ENCODE measurements around the gene RABGAP1L.

Gene RABGAP1L

DNA sequence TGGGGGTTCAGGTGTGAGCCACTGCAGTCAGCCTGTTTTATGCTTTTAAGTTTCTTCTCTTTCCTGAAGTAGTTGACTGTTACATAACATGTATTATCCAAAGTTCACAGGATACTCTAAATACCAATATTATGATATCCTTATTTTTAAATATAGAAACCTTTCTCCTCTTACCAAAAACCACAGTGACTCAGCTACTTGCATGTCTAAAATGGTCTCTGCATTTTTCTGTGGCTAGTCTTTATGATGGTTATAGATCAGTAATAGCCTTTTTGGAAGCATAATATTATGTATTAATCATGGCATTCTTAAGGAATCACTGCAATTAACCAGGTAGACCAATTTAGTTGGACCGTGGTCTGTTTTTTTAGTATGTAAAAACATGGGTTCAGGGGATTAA lies 629.7 kb downstream of the RABGAP1L start:
- Histone ChIP-seq H2BK12ac (ENCODE audit: low read length) (no peak overlapping the region), H3K23ac (ENCODE audit: low read length) (no peak overlapping the region), H3K79me2 (ENCODE audit: control insufficient read depth, insufficient read depth, low read length, poor library complexity) (no peaks in the 10 kb centered on the region), H3K9ac (ENCODE audit: low read length) (no peak overlapping the region), H2BK5ac (ENCODE audit: low read depth, low read length, poor library complexity) (no peak overlapping the region), H2AFZ (ENCODE audit: insufficient read depth, low read length, poor library complexity) (no peak overlapping the region), H3K4me3 (ENCODE audit: low read depth, low read length) (no peak overlapping the region), H3K18ac (ENCODE audit: low read length) (no peak overlapping the region), H4K12ac (ENCODE audit: low read depth, low read length) (no peak overlapping the region), H2BK120ac (ENCODE audit: insufficient read depth, low read length, poor library complexity) (no peak overlapping the region), H3K9me3 (ENCODE audit: insufficient read depth, low read depth, low read length) (no peaks in the 10 kb centered on the region), H3K27ac (ENCODE audit: low read depth, low read length) (no peak overlapping the region), H3K4ac (ENCODE audit: low read depth, low read length) (no peak overlapping the region), H2AK5ac (ENCODE audit: low read length) (no peak overlapping the region), H3K4me2 (ENCODE audit: low read length) (no peak overlapping the region), H4K91ac (ENCODE audit: low read depth, low read length) (no peak overlapping the region), H3K27me3 (ENCODE audit: insufficient read depth, low read length) (no peaks in the 10 kb centered on the region), H3K36me3 (ENCODE audit: control insufficient read depth in 1 of 2, insufficient read depth in 2 of 2, low read length in 2 of 2) (no peaks in the 10 kb centered on the region), H3K79me1 (ENCODE audit: low read length) (no peaks in the 10 kb centered on the region), H3K14ac (ENCODE audit: low read length) (no peak overlapping the region), H3K4me1 (ENCODE audit: control insufficient read depth in 1 of 2, insufficient read depth in 2 of 2, low read length in 2 of 2) (no peaks in the 10 kb centered on the region), H4K8ac (ENCODE audit: low read depth, low read length) (no peak overlapping the region)
- no CpG with 5 or more reads among the region's 1 CpG for WGBS (ENCODE audit: extremely low coverage, insufficient coverage, insufficient read length)
- DNase-seq, result no peak

- Histone ChIP-seq H3K9me3 (ENCODE audit: insufficient read depth, low read depth, low read length) (no peaks in the 10 kb centered on the region), H2BK5ac (ENCODE audit: low read depth, low read length, poor library complexity) (no peak overlapping the region), H3K27me3 (ENCODE audit: insufficient read depth, low read length) (no peaks in the 10 kb centered on the region), H3K79me2 (ENCODE audit: control insufficient read depth, insufficient read depth, low read length, poor library complexity) (no peaks in the 10 kb centered on the region), H4K12ac (ENCODE audit: low read depth, low read length) (no peak overlapping the region), H2AK5ac (ENCODE audit: low read length) (no peak overlapping the region), H4K91ac (ENCODE audit: low read depth, low read length) (no peak overlapping the region), H4K8ac (ENCODE audit: low read depth, low read length) (no peak overlapping the region), H3K4me2 (ENCODE audit: low read length) (no peak overlapping the region), H2BK12ac (ENCODE audit: low read length) (no peak overlapping the region), H3K18ac (ENCODE audit: low read length) (no peak overlapping the region), H3K4me1 (ENCODE audit: control insufficient read depth in 1 of 2, insufficient read depth in 2 of 2, low read length in 2 of 2) (no peaks in the 10 kb centered on the region), H2BK120ac (ENCODE audit: insufficient read depth, low read length, poor library complexity) (no peak overlapping the region), H3K9ac (ENCODE audit: low read length) (no peak overlapping the region), H3K23ac (ENCODE audit: low read length) (no peak overlapping the region), H3K27ac (ENCODE audit: low read depth, low read length) (no peak overlapping the region), H3K4ac (ENCODE audit: low read depth, low read length) (no peak overlapping the region), H2AFZ (ENCODE audit: insufficient read depth, low read length, poor library complexity) (no peak overlapping the region), H3K4me3 (ENCODE audit: low read depth, low read length) (no peak overlapping the region), H3K36me3 (ENCODE audit: control insufficient read depth in 1 of 2, insufficient read depth in 2 of 2, low read length in 2 of 2) (no peaks in the 10 kb centered on the region), H3K79me1 (ENCODE audit: low read length) (no peaks in the 10 kb centered on the region), H3K14ac (ENCODE audit: low read length) (no peak overlapping the region)
- no CpG with 5 or more reads among the region's 1 CpG for WGBS (ENCODE audit: extremely low coverage, insufficient coverage, insufficient read length)
- DNase-seq, result no peak
Observed at GRCh38 chr1:174789399-174789798, 630.1 kb downstream of the RABGAP1L start.

DNA sequence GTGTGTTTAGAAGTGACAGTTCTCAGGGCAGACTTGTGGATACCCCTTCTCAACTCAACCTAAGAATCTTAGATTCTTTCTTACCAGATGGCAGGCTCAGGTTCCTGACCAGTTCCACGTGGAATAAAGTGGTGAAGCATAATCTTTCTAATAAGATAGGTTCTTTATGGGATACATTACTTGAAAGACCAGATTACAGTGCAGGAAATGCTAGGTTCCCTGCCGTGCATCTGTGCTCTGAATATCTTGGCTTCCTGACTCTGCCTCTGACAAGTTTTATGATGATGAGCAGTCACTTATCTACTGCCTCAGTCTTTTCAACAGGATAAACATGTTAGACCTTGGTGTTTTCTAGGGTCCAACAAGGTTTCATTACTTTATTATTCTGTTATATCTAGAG lies 632.5 kb downstream of the RABGAP1L start:
- H4K91ac ChIP-seq (ENCODE audit: low read depth, low read length), result no peak overlapping the region
- no peak overlapping the region for H3K4ac ChIP-seq (ENCODE audit: low read depth, low read length)
- H3K27ac ChIP-seq (ENCODE audit: low read depth, low read length), result no peak overlapping the region
- H2AFZ ChIP-seq (ENCODE audit: insufficient read depth, low read length, poor library complexity), result no peak overlapping the region
- H3K27me3 ChIP-seq (ENCODE audit: insufficient read depth, low read length), result no peaks in the 10 kb centered on the region
- no peak overlapping the region for H2BK12ac ChIP-seq (ENCODE audit: low read length)
- H3K4me1 ChIP-seq (ENCODE audit: control insufficient read depth in 1 of 2, insufficient read depth in 2 of 2, low read length in 2 of 2), result no peaks in the 10 kb centered on the region
- no peak overlapping the region for H3K9ac ChIP-seq (ENCODE audit: low read length)
- H3K23ac ChIP-seq (ENCODE audit: low read length), result no peak overlapping the region
- no peak overlapping the region for H2AK5ac ChIP-seq (ENCODE audit: low read length)
- H4K12ac ChIP-seq (ENCODE audit: low read depth, low read length), result no peak overlapping the region
- no peak overlapping the region for H3K18ac ChIP-seq (ENCODE audit: low read length)
- H2BK120ac ChIP-seq (ENCODE audit: insufficient read depth, low read length, poor library complexity), result no peak overlapping the region
- H3K79me2 ChIP-seq (ENCODE audit: control insufficient read depth, insufficient read depth, low read length, poor library complexity), result no peaks in the 10 kb centered on the region
- no peak overlapping the region for H3K4me2 ChIP-seq (ENCODE audit: low read length)
- no peak overlapping the region for H3K4me3 ChIP-seq (ENCODE audit: low read depth, low read length)
- H3K9me3 ChIP-seq (ENCODE audit: insufficient read depth, low read depth, low read length), result no peaks in the 10 kb centered on the region
- H3K14ac ChIP-seq (ENCODE audit: low read length), result no peak overlapping the region
- H3K36me3 ChIP-seq (ENCODE audit: control insufficient read depth in 1 of 2, insufficient read depth in 2 of 2, low read length in 2 of 2), result no peaks in the 10 kb centered on the region
- WGBS (ENCODE audit: extremely low coverage, insufficient coverage, insufficient read length), result no CpG with 5 or more reads among the region's 2 CpGs
- H3K79me1 ChIP-seq (ENCODE audit: low read length), result no peaks in the 10 kb centered on the region
- H2BK5ac ChIP-seq (ENCODE audit: low read depth, low read length, poor library complexity), result no peak overlapping the region
- no peak for DNase-seq
- H4K8ac ChIP-seq (ENCODE audit: low read depth, low read length), result no peak overlapping the region

GRCh38 chr1:174794861-174795260 lies 635.5 kb downstream of the RABGAP1L start:
- Histone ChIP-seq H4K12ac (ENCODE audit: low read depth, low read length) (no peak overlapping the region), H3K4me3 (ENCODE audit: low read depth, low read length) (no peak overlapping the region), H2BK12ac (ENCODE audit: low read length) (no peak overlapping the region), H3K79me2 (ENCODE audit: control insufficient read depth, insufficient read depth, low read length, poor library complexity) (no peaks in the 10 kb centered on the region), H4K8ac (ENCODE audit: low read depth, low read length) (no peak overlapping the region), H2AFZ (ENCODE audit: insufficient read depth, low read length, poor library complexity) (no peak overlapping the region), H3K9ac (ENCODE audit: low read length) (no peak overlapping the region), H2AK5ac (ENCODE audit: low read length) (no peak overlapping the region), H3K36me3 (ENCODE audit: control insufficient read depth in 1 of 2, insufficient read depth in 2 of 2, low read length in 2 of 2) (no peaks in the 10 kb centered on the region), H2BK120ac (ENCODE audit: insufficient read depth, low read length, poor library complexity) (no peak overlapping the region), H3K4me2 (ENCODE audit: low read length) (no peak overlapping the region), H3K27me3 (ENCODE audit: insufficient read depth, low read length) (no peaks in the 10 kb centered on the region), H3K14ac (ENCODE audit: low read length) (no peak overlapping the region), H3K18ac (ENCODE audit: low read length) (no peak overlapping the region), H4K91ac (ENCODE audit: low read depth, low read length) (no peak overlapping the region), H3K4me1 (ENCODE audit: control insufficient read depth in 1 of 2, insufficient read depth in 2 of 2, low read length in 2 of 2) (no peaks in the 10 kb centered on the region), H3K23ac (ENCODE audit: low read length) (no peak overlapping the region), H3K9me3 (ENCODE audit: insufficient read depth, low read depth, low read length) (no peaks in the 10 kb centered on the region), H3K27ac (ENCODE audit: low read depth, low read length) (no peak overlapping the region), H3K79me1 (ENCODE audit: low read length) (no peaks in the 10 kb centered on the region), H3K4ac (ENCODE audit: low read depth, low read length) (no peak overlapping the region), H2BK5ac (ENCODE audit: low read depth, low read length, poor library complexity) (no peak overlapping the region)
- no peak for DNase-seq
- no CpG with 5 or more reads among the region's 1 CpG for WGBS (ENCODE audit: extremely low coverage, insufficient coverage, insufficient read length)

Measured in trophoblast cell (in vitro differentiated cells and primary cell).